ENCODE measurements around the gene DRC1. TPM values are rescaled to one million over a fixed set of nuclear protein-coding genes. Genes with fewer than 3 reads are reported as not detected.

The DRC1 gene
- total RNA-seq, 1 experiment from 2014 or later = not detected

GRCh38 chr2:26471766-26472706 lies 70.3 kb downstream of the DRC1 start:
- Histone ChIP-seq H3K27ac (ENCODE audit: low read depth, low read length, poor library complexity, severe bottlenecking) (no peak overlapping the region), H3K27me3 (replicated peaks; ENCODE audit: insufficient read depth, low read depth, low read length, poor library complexity) (no peaks in the 10 kb centered on the region), H3K4me3 (ENCODE audit: low read depth, low read length, poor library complexity, severe bottlenecking) (no peak overlapping the region), H3K36me3 (ENCODE audit: insufficient read depth, low read length, poor library complexity, severe bottlenecking) (no peaks in the 10 kb centered on the region), H3K9me3 (ENCODE audit: low read depth, low read length, poor library complexity, severe bottlenecking) (peaks cover 5% of the 10 kb centered on the region), H3K4me1 (ENCODE audit: insufficient read depth, low read length, poor library complexity, severe bottlenecking) (no peaks in the 10 kb centered on the region)
- ChIA-PET CTCF (interaction anchor here (0.6 kb wide), 1 partner anchor 545 kb away, joined by 4 read pairs; no protein-coding TSS in a partner anchor), POLR2A (ENCODE audit: low non-redundant PET) (no interaction called here)
- intact Hi-C loops (cut with micrococcal nuclease; ENCODE audit: unreplicated experiment) = no loop called here
- TF ChIP-seq CTCF (conservative IDR thresholded peaks at IDR 0.05; ENCODE audit: low read depth, low read length) (no peak), EZH2 (IDR thresholded peaks at IDR 0.05; ENCODE audit: borderline replicate concordance, low read depth, low read length, poor library complexity, severe bottlenecking) (no peak)
- BruUV-seq (replicated peaks) = no TSS peak
- no peak for DNase-seq (ENCODE audit: low spot score)

GRCh38 chr2:26472821-26473655 lies 71.3 kb downstream of the DRC1 start:
- Histone ChIP-seq H3K4me1 (ENCODE audit: insufficient read depth, low read length, poor library complexity, severe bottlenecking) (no peaks in the 10 kb centered on the region), H3K27ac (ENCODE audit: low read depth, low read length, poor library complexity, severe bottlenecking) (no peak overlapping the region), H3K9me3 (ENCODE audit: low read depth, low read length, poor library complexity, severe bottlenecking) (peaks cover 5% of the 10 kb centered on the region), H3K27me3 (replicated peaks; ENCODE audit: insufficient read depth, low read depth, low read length, poor library complexity) (no peaks in the 10 kb centered on the region), H3K36me3 (ENCODE audit: insufficient read depth, low read length, poor library complexity, severe bottlenecking) (no peaks in the 10 kb centered on the region), H3K4me3 (ENCODE audit: low read depth, low read length, poor library complexity, severe bottlenecking) (no peak overlapping the region)
- TF ChIP-seq CTCF (conservative IDR thresholded peaks at IDR 0.05; ENCODE audit: low read depth, low read length) (no peak), EZH2 (IDR thresholded peaks at IDR 0.05; ENCODE audit: borderline replicate concordance, low read depth, low read length, poor library complexity, severe bottlenecking) (no peak)
- DNase-seq (ENCODE audit: low spot score) = no peak
- BruUV-seq (replicated peaks) = no TSS peak
- intact Hi-C loops (cut with micrococcal nuclease; ENCODE audit: unreplicated experiment) = no loop called here
- POLR2A ChIA-PET (ENCODE audit: low non-redundant PET) = no interaction called here
- CTCF ChIA-PET = no interaction called here

GRCh38 chr2:26473796-26474195 lies 72.1 kb downstream of the DRC1 start:
- ChIA-PET POLR2A (ENCODE audit: low non-redundant PET) (no interaction called here), CTCF (no interaction called here)
- BruUV-seq (replicated peaks) = no TSS peak
- no peaks in the 10 kb centered on the region for H3K36me3 ChIP-seq (ENCODE audit: insufficient read depth, low read length, poor library complexity, severe bottlenecking)
- intact Hi-C loops (cut with micrococcal nuclease; ENCODE audit: unreplicated experiment) = no loop called here
- H3K27me3 ChIP-seq (replicated peaks; ENCODE audit: insufficient read depth, low read depth, low read length, poor library complexity) = no peaks in the 10 kb centered on the region
- H3K4me1 ChIP-seq (ENCODE audit: insufficient read depth, low read length, poor library complexity, severe bottlenecking) = no peaks in the 10 kb centered on the region
- TF ChIP-seq CTCF (conservative IDR thresholded peaks at IDR 0.05; ENCODE audit: low read depth, low read length) = no peak
- TF ChIP-seq EZH2 (IDR thresholded peaks at IDR 0.05; ENCODE audit: borderline replicate concordance, low read depth, low read length, poor library complexity, severe bottlenecking) = no peak
- peaks cover 5% of the 10 kb centered on the region for H3K9me3 ChIP-seq (ENCODE audit: low read depth, low read length, poor library complexity, severe bottlenecking)
- no peak for DNase-seq (ENCODE audit: low spot score)
- H3K27ac ChIP-seq (ENCODE audit: low read depth, low read length, poor library complexity, severe bottlenecking) = no peak overlapping the region
- H3K4me3 ChIP-seq (ENCODE audit: low read depth, low read length, poor library complexity, severe bottlenecking) = no peak overlapping the region

Data from A673 (cell line).